SK-N-SH (cell line): ENCODE measurements around the gene CAMK2D. TPM values are rescaled to one million over a fixed set of nuclear protein-coding genes. Genes with fewer than 3 reads are reported as not detected.

Experiments used
- CTCF ChIA-PET: fragments of 300-600, 350-600 bp; formaldehyde crosslinking; extraction: SDS; loops from one replicate; lab custom pipeline; 2021; lab: Yijun Ruan, JAX
- POLR2A ChIA-PET: fragments of 350-600 bp; sonication (Branson Sonifier 250); formaldehyde crosslinking; extraction: SDS; loops from one replicate; lab custom pipeline; 2020; ENCODE audit warnings: antibody characterized with exemption, inconsistent platforms; lab: Yijun Ruan, JAX
- DNase-seq: peaks from one replicate; pipeline ENCODE4 v3.0.0; 2012
- H2AFZ ChIP-seq: fragments of 200-600 bp; sonication (generic); 2 replicates; pipeline ENCODE4 v1.8.1; 2016; ENCODE audit warnings: antibody characterized with exemption, mild to moderate bottlenecking, low read depth
- H3F3A ChIP-seq: fragments of 200-600 bp; sonication (generic); replicated peaks from 2 replicates; pipeline ENCODE3; 2016; ENCODE audit warnings: antibody characterized with exemption, mild to moderate bottlenecking; ENCODE audit not compliant: insufficient read depth
- H3K27ac ChIP-seq, 2 experiments: fragments of 200-500 bp in 1 of 2; fragments of 200-600 bp in 1 of 2; sonication (Bioruptor generic) in 1 of 2; sonication (generic), shearing (Covaris generic) in 1 of 2; 2 replicates each; pipeline versions ENCODE4 v1.5.1 to v1.6.1; 2014 to 2016; ENCODE audit warnings: low read depth in 2 of 2, inconsistent platforms in 1 of 2, low read length in 1 of 2, mild to moderate bottlenecking in 1 of 2, mixed read lengths in 1 of 2
- H3K27me3 ChIP-seq: fragments of 200-600 bp; sonication (generic), shearing (Covaris generic); 2 replicates; pipeline ENCODE4 v1.6.1; 2016; ENCODE audit warnings: mixed run types; ENCODE audit not compliant: insufficient read depth
- H3K36me3 ChIP-seq, 2 experiments: fragments of 200-500 bp in 1 of 2; fragments of 200-600 bp in 1 of 2; sonication (Bioruptor generic) in 1 of 2; sonication (generic) in 1 of 2; replicated peaks in 1 of 2; 2 replicates each; pipeline versions ENCODE3 to v1.5.1; 2014 to 2016; ENCODE audit warnings: low read length in 1 of 2, mild to moderate bottlenecking in 1 of 2; ENCODE audit not compliant: insufficient read depth in 2 of 2, control insufficient read depth in 1 of 2
- H3K4me1 ChIP-seq, 2 experiments: fragments of 200-500 bp in 1 of 2; fragments of 200-600 bp in 1 of 2; sonication (Bioruptor generic) in 1 of 2; sonication (generic), shearing (Covaris generic) in 1 of 2; 2 replicates each; pipeline versions ENCODE4 v1.5.1 to v1.6.1; 2014 to 2016; ENCODE audit warnings: low read depth in 1 of 2, low read length in 1 of 2, mixed run types in 1 of 2; ENCODE audit not compliant: insufficient read depth in 2 of 2, control insufficient read depth in 1 of 2
- H3K4me2 ChIP-seq: fragments of 200-600 bp; sonication (generic), shearing (Covaris generic); 2 replicates; pipeline ENCODE4 v1.6.1; 2017; ENCODE audit warnings: mixed run types
- H3K4me3 ChIP-seq, 2 experiments: fragments of 200-500 bp in 1 of 2; fragments of 200-600 bp in 1 of 2; sonication (Bioruptor generic) in 1 of 2; sonication (generic), shearing (Covaris generic) in 1 of 2; 2 replicates each; pipeline versions ENCODE4 v1.5.1 to v1.8.1; 2014 to 2016; ENCODE audit warnings: low read depth in 2 of 2, inconsistent platforms in 1 of 2, low read length in 1 of 2, mild to moderate bottlenecking in 1 of 2, mixed read lengths in 1 of 2, moderate library complexity in 1 of 2
- H3K79me2 ChIP-seq: fragments of 200-600 bp; sonication (generic); 2 replicates; pipeline ENCODE4 v1.8.1; 2017; ENCODE audit warnings: mild to moderate bottlenecking; ENCODE audit not compliant: insufficient read depth
- H3K9ac ChIP-seq: fragments of 200-600 bp; sonication (generic); 2 replicates; pipeline ENCODE4 v1.6.1; 2017; ENCODE audit warnings: mixed run types
- H3K9me2 ChIP-seq: fragments of 200-600 bp; sonication (generic); 2 replicates; pipeline ENCODE4 v1.6.1; 2017; ENCODE audit warnings: mixed run types
- H3K9me3 ChIP-seq: fragments of 200-600 bp; sonication (generic); 2 replicates; pipeline ENCODE4 v1.6.1; 2017; ENCODE audit warnings: mixed run types, mild to moderate bottlenecking, moderate library complexity
- H4K20me1 ChIP-seq: fragments of 200-600 bp; sonication (generic); 2 replicates; pipeline ENCODE4 v1.6.1; 2017; ENCODE audit warnings: mild to moderate bottlenecking, mixed run types; ENCODE audit not compliant: insufficient read depth
- EP300 ChIP-seq, 2 experiments: IDR thresholded peaks; 2 replicates each; pipeline versions ENCODE4 v1.4.0 to v1.6.1; 2012; ENCODE audit warnings: borderline replicate concordance in 1 of 2, low read depth in 1 of 2, low read length in 1 of 2
- FOXJ3 ChIP-seq: sonication (generic); formaldehyde crosslinking; IDR thresholded peaks from 2 replicates; pipeline ENCODE4 v1.5.1; 2020; ENCODE audit warnings: mild to moderate bottlenecking, missing genetic modification reagents
- GABPA ChIP-seq: IDR thresholded peaks from 2 replicates; pipeline ENCODE4 v1.4.0; 2012; ENCODE audit warnings: low read depth, mild to moderate bottlenecking
- MEF2A ChIP-seq: IDR thresholded peaks from 2 replicates; pipeline ENCODE4 v1.4.0; 2012; ENCODE audit warnings: low read depth, borderline replicate concordance
- NRF1 ChIP-seq: IDR thresholded peaks from 2 replicates; pipeline ENCODE4 v1.6.1; 2012; ENCODE audit warnings: low read depth, mild to moderate bottlenecking, low read length
- RAD21 ChIP-seq: IDR thresholded peaks from 2 replicates; pipeline ENCODE4 v1.6.1; 2012; ENCODE audit warnings: mild to moderate bottlenecking, low read length
- RCOR1 ChIP-seq: fragments of 150-350 bp; IDR thresholded peaks from 2 replicates; pipeline ENCODE4 v1.6.1; 2017; ENCODE audit warnings: antibody characterized with exemption, low read length
- RFX5 ChIP-seq: IDR thresholded peaks from 2 replicates; pipeline ENCODE4 v1.6.1; 2012; ENCODE audit warnings: mild to moderate bottlenecking, improper control_type of control experiment, low read length
- RXRA ChIP-seq: IDR thresholded peaks from 2 replicates; pipeline ENCODE4 v1.4.0; 2012; ENCODE audit warnings: low read depth, mild to moderate bottlenecking, borderline replicate concordance
- SIN3A ChIP-seq: IDR thresholded peaks from 2 replicates; pipeline ENCODE4 v1.6.1; 2012; ENCODE audit warnings: low read depth, mild to moderate bottlenecking, low read length, moderate library complexity, borderline replicate concordance
- TEAD4 ChIP-seq: IDR thresholded peaks from 2 replicates; pipeline ENCODE4 v1.4.0; 2012; ENCODE audit warnings: mild to moderate bottlenecking, borderline replicate concordance; ENCODE audit not compliant: insufficient read depth
- WGBS: methylation state at CpG from one replicate; pipeline ENCODE4 v1.1.6; 2017; ENCODE audit warnings: low lambda C conversion rate; 5-methylcytosine and 5-hydroxymethylcytosine counted together
- polyA plus RNA-seq, 3 experiments: library from polyadenylated mRNA; depleted of rRNA; stranded (reverse); fragments of >200 nt; gene quantifications; 2 replicates each; pipeline ENCODE4 v1.2.3, GENCODE V29; 2012
- TF ChIP-seq, protein P1 (sequence below): IDR thresholded peaks from 2 replicates; pipeline ENCODE4 v1.4.0; 2012; ENCODE audit warnings: low read depth
- TF ChIP-seq, protein P2 (sequence below): IDR thresholded peaks from 2 replicates; pipeline ENCODE4 v1.4.0; 2012; ENCODE audit warnings: low read depth, borderline replicate concordance
- TF ChIP-seq, protein P3 (sequence below): IDR thresholded peaks from 2 replicates; pipeline ENCODE4 v1.6.1; 2012; ENCODE audit warnings: mild to moderate bottlenecking, low read depth, low read length, moderate library complexity
- TF ChIP-seq, protein P4 (sequence below): IDR thresholded peaks from 2 replicates; pipeline ENCODE4 v1.4.0; 2012; ENCODE audit warnings: low read depth, borderline replicate concordance
- TF ChIP-seq, protein P5 (sequence below): fragments of 150-350 bp; IDR thresholded peaks from 2 replicates; pipeline ENCODE4 v1.6.1; 2017; ENCODE audit warnings: antibody characterized with exemption, low read length, low read depth, borderline replicate concordance
- TF ChIP-seq, protein P6 (sequence below): fragments of 150-350 bp; IDR thresholded peaks from 2 replicates; pipeline ENCODE4 v1.6.1; 2016; ENCODE audit warnings: mild to moderate bottlenecking, low read depth, low read length

Gene CAMK2D
- polyA plus RNA-seq, 1 of the 3 experiments (the other 2 are of a cell fraction) = 17.0 TPM

DNA sequence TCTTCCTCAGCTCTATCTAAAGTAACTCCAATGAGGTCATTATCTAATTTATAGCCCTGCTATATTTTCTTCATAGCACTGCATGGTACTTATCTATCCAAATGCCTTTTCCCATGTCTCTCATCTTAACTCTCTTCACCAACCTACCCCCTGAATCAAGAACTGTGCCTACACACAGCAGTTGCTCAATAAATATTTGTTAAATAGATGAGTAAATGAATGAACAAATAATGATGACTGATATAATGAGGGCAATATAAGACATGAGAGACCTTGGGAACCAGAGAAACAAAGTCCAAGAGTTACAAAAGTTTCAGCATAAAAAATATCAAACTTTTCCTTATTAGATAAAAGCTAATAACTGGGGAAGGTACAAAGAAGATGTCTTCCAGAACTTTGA lies 19.6 kb downstream of the CAMK2D start:
- Histone ChIP-seq H3K27ac (no peak overlapping the region), H3K4me1 (peaks cover 0 to 12% of the 10 kb centered on the region in 2 experiments; a peak in 2 of 4 replicates), H2AFZ (no peak overlapping the region), H4K20me1 (no peaks in the 10 kb centered on the region), H3K27me3 (no peaks in the 10 kb centered on the region), H3K36me3 (peaks cover 9 to 27% of the 10 kb centered on the region in 2 experiments), H3F3A (peaks cover 15% of the 10 kb centered on the region), H3K4me3 (no peak overlapping the region), H3K9me2 (no peaks in the 10 kb centered on the region)
- ChIA-PET POLR2A (no interaction called here), CTCF (no interaction called here)
- DNase-seq = no peak
- TF ChIP-seq, protein P1, sequence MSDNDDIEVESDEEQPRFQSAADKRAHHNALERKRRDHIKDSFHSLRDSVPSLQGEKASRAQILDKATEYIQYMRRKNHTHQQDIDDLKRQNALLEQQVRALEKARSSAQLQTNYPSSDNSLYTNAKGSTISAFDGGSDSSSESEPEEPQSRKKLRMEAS = no peak
- TF ChIP-seq, all 33 proteins: peak for 0
- H3K9me3 ChIP-seq = no peaks in the 10 kb centered on the region
- H3K9ac ChIP-seq = no peak overlapping the region
- no peak overlapping the region for H3K4me2 ChIP-seq
- peaks cover 74% of the 10 kb centered on the region for H3K79me2 ChIP-seq

DNA sequence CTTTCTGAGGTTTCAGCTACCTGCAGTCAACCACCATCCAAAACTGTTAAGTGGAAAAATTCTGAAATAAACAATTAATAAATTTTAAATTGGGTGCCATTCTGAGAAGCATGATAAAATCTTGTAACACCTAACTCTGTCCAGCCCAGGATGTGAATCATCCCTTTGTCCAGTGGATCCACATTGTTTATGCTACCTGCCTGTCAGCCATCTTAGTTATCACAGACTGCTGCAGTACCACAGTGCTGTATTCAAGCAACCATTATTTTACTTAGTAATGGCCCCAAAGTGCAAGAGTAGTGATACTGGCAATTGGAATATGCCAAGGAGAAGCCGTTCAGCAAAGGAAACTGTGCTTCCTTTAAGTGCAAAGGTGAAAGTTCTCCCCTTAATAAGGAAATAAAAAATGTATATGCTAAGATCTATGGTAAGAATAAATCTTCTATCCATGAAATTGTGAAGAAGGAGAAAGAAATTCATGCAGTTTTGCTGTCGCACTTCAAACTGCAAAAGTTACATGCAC lies 20.6 kb downstream of the CAMK2D start:
- H3K9me2 ChIP-seq = no peaks in the 10 kb centered on the region
- POLR2A ChIA-PET = no interaction called here
- H3F3A ChIP-seq = peaks cover 11% of the 10 kb centered on the region
- no peaks in the 10 kb centered on the region for H3K9me3 ChIP-seq
- no peak overlapping the region for H3K9ac ChIP-seq
- H3K4me1 ChIP-seq = peaks cover 0 to 12% of the 10 kb centered on the region in 2 experiments; a peak in 2 of 4 replicates
- H3K4me2 ChIP-seq = no peak overlapping the region
- H3K4me3 ChIP-seq = no peak overlapping the region
- H3K27ac ChIP-seq = no peak overlapping the region
- H2AFZ ChIP-seq = no peak overlapping the region
- no peaks in the 10 kb centered on the region; the same call in 1 of the 2 replicates for H4K20me1 ChIP-seq
- no peaks in the 10 kb centered on the region for H3K27me3 ChIP-seq
- WGBS = 99% methylated on average over 2 of the region's 2 CpGs
- no peak for DNase-seq
- peaks cover 7 to 30% of the 10 kb centered on the region in 2 experiments for H3K36me3 ChIP-seq
- CTCF ChIA-PET = no interaction called here
- H3K79me2 ChIP-seq = peaks cover 78% of the 10 kb centered on the region
- TF ChIP-seq MEF2A (no peak), SIN3A (no peak), RFX5 (no peak), RCOR1 (no peak), RAD21 (no peak), FOXJ3 (no peak), TEAD4 (no peak), NRF1 (no peak), GABPA (no peak), RXRA (no peak), EP300 (IDR thresholded peaks at IDR 0.05; ENCODE audit: borderline replicate concordance in 1 of 2, low read depth in 1 of 2, low read length in 1 of 2) (no peak)
- TF ChIP-seq, protein P2, sequence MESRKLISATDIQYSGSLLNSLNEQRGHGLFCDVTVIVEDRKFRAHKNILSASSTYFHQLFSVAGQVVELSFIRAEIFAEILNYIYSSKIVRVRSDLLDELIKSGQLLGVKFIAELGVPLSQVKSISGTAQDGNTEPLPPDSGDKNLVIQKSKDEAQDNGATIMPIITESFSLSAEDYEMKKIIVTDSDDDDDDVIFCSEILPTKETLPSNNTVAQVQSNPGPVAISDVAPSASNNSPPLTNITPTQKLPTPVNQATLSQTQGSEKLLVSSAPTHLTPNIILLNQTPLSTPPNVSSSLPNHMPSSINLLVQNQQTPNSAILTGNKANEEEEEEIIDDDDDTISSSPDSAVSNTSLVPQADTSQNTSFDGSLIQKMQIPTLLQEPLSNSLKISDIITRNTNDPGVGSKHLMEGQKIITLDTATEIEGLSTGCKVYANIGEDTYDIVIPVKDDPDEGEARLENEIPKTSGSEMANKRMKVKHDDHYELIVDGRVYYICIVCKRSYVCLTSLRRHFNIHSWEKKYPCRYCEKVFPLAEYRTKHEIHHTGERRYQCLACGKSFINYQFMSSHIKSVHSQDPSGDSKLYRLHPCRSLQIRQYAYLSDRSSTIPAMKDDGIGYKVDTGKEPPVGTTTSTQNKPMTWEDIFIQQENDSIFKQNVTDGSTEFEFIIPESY = no peak
- TF ChIP-seq, protein P3, sequence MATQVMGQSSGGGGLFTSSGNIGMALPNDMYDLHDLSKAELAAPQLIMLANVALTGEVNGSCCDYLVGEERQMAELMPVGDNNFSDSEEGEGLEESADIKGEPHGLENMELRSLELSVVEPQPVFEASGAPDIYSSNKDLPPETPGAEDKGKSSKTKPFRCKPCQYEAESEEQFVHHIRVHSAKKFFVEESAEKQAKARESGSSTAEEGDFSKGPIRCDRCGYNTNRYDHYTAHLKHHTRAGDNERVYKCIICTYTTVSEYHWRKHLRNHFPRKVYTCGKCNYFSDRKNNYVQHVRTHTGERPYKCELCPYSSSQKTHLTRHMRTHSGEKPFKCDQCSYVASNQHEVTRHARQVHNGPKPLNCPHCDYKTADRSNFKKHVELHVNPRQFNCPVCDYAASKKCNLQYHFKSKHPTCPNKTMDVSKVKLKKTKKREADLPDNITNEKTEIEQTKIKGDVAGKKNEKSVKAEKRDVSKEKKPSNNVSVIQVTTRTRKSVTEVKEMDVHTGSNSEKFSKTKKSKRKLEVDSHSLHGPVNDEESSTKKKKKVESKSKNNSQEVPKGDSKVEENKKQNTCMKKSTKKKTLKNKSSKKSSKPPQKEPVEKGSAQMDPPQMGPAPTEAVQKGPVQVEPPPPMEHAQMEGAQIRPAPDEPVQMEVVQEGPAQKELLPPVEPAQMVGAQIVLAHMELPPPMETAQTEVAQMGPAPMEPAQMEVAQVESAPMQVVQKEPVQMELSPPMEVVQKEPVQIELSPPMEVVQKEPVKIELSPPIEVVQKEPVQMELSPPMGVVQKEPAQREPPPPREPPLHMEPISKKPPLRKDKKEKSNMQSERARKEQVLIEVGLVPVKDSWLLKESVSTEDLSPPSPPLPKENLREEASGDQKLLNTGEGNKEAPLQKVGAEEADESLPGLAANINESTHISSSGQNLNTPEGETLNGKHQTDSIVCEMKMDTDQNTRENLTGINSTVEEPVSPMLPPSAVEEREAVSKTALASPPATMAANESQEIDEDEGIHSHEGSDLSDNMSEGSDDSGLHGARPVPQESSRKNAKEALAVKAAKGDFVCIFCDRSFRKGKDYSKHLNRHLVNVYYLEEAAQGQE = no peak
- TF ChIP-seq, protein P4, sequence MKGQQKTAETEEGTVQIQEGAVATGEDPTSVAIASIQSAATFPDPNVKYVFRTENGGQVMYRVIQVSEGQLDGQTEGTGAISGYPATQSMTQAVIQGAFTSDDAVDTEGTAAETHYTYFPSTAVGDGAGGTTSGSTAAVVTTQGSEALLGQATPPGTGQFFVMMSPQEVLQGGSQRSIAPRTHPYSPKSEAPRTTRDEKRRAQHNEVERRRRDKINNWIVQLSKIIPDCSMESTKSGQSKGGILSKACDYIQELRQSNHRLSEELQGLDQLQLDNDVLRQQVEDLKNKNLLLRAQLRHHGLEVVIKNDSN = no peak
- TF ChIP-seq, protein P5, sequence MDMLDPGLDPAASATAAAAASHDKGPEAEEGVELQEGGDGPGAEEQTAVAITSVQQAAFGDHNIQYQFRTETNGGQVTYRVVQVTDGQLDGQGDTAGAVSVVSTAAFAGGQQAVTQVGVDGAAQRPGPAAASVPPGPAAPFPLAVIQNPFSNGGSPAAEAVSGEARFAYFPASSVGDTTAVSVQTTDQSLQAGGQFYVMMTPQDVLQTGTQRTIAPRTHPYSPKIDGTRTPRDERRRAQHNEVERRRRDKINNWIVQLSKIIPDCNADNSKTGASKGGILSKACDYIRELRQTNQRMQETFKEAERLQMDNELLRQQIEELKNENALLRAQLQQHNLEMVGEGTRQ = no peak
- TF ChIP-seq, protein P6, sequence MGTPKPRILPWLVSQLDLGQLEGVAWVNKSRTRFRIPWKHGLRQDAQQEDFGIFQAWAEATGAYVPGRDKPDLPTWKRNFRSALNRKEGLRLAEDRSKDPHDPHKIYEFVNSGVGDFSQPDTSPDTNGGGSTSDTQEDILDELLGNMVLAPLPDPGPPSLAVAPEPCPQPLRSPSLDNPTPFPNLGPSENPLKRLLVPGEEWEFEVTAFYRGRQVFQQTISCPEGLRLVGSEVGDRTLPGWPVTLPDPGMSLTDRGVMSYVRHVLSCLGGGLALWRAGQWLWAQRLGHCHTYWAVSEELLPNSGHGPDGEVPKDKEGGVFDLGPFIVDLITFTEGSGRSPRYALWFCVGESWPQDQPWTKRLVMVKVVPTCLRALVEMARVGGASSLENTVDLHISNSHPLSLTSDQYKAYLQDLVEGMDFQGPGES = no peak
